HG02840 (cell line): Measurements from ENCODE around the gene PARVB.

ENCODE experiments used
- ATAC-seq: cut with Tn5 transposase; IDR thresholded peaks from one replicate; pipeline ENCODE4 v1.9.1; 2021; ENCODE audit warnings: mild to moderate bottlenecking, moderate library complexity, moderate number of reproducible peaks; ENCODE audit not compliant: unreplicated experiment, low FRiP score

Gene PARVB

DNA sequence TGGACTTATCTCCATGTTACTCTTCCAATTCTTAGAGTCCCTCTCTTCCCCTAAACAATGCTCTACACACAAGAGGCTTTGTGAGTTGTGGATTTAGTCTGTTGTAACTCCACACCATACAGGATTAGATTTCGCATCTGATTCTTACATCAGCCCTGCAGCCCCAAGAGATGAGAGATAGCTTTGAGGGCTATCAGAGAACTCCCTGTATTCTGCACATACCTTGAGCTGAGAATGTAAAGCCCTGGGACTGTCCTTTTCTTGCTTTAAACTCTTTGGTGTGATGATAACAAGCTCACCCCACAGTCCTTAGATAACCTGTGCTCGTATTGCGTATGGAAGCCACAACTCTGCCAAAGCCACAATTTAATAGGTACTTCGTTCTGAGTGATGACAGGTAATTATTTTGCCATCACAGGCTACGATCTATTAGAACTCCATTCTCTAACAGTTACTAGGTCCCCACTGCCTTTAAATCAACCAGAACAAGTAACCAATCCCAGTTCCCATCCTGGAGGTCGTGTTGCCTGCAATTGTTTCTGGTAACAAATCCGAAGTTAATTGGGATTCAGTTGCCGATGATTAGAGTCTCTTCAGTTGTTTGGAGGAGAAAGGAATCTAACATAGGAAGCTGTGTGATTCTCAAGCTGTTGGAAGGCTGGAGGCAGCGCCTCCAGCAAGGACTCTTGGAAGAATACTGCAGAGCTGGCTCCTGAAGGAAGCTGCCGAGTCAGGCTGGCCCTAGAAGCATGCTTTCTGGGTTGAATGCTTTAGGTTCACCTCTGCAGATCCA lies 155.3 kb downstream of the PARVB start:
- ATAC-seq: no peak

DNA sequence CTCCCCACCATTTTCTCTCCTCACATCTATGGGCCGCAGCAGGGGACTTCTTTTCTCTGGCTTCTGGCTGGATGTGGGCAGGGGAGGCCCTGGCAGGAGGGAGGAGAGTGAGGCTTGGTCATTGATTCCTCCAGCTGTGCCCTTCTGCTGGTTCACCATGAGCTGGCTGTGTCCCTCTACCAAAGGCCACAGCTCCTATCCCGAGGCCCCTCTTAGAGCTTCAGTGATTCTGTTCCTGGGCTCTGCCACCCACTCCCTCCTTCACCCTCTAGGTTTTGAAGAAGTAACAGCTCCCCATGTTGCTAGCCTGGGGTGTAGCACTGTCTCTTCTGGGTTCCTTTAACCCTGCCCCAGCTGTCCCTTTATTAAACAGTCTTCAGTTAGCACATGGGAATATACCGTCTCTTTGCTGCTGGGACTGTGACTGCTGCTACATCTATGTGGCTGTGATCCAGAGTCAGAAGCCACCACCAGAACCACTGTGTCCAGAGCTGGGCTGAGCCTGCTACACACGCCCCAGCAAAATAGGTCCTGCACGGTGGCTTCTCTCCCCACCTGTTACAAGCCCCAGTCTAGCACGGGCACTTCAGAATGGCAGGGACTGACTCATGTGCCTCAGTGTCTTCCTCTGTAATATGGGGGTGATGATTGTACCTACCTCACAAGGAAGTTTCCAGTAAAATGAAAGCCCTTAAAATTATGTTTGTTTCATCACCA lies 156.0 kb downstream of the PARVB start:
- no peak for ATAC-seq

DNA sequence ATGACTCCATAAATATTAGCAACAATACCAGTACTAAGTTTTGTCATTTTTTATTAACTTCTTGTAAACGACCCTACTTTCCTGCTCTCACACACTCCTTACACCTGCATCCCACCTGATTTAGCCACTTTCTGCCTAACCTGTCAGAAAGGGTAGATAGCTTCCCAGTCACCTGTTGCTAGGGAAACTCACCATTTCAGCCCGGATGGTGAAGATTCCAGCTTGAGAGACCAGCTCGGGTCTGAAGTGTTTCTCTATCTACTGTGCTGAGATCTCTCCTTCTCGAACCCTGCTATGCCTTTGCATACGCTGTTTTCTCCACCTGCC lies 156.6 kb downstream of the PARVB start, which contains the start of gene PARVG:
TSS of gene PARVG (plus strand) at position 220 of the 327 bp plus-strand sequence. CDS start 2,405 bp downstream, outside the sequence.
- ATAC-seq: no peak

DNA sequence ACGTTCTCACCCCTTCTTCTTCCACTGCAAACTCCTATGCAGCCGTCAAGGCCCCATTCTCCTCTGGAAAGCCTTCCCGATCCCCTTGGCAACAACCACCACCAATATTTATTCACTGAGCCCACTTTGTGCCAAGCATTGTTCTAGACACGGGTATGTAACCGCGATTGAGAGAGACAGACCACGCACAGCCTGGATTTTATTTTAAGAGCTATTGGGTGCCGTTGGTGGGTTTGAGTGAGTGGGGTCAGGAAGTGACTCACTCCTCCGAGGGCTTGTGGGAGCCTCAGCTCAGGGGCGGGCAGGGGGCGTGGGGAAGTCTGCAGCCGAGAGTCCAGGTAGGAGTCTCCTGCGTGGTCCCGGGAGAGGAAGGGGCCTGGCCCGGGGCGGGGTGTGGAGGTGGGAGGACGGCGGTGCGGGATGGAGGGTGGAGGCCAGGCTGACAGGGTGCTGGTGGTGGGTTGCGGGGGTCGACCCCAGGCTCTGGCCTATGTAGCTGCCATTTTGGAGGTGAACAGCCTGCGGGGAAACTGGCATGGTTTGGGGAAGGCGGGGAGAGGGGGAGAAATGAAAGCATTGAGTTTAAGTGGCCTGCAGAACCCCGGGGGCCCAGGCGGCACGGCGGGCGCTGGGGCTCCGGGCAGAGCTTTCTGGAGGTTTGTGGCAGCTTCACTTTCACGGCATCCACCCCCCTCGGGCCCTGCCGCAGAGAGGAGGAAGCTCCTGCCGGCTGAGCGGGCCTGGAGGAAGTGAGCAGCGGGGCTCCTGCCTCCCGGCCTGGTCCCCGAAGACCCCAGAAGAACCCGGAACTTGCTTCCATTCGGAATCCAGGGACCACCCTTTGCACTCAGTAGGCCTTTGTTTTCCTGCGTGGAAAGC lies 157.2 kb downstream of the PARVB start:
- ATAC-seq: no peak

DNA sequence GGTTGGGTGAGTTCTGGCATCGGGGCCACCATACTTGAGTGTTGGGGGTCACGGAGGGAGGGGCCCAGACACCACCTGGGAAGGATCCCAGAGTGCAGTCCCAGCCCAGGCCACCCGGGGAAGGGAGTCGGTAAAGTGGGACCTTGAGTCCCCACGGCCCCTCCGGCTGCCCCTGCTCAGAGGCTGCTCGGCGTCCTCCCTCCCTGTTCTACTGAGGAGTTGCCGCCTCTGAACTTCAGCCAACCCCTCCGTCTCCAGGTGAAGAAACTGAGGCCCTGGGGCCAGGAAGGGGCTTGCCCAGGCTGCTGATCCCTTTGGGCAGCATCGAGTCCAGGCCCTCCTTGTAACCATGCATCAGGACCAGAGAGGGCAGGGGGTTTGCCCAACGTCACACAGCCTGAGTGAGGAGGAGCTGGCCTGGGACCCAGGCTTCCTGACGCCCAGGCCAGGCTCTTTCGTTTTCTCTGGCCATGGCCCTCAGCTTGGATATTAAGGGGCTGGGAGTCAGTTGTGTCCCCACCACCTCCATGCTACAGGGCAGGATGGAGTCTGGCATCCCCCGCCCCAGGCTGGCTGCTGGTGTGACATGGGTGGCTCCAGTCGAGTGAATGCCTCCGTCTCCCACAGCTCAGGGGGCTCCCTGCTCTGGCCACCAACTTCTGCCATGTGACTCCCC lies 157.9 kb downstream of the PARVB start:
- no peak for ATAC-seq

DNA sequence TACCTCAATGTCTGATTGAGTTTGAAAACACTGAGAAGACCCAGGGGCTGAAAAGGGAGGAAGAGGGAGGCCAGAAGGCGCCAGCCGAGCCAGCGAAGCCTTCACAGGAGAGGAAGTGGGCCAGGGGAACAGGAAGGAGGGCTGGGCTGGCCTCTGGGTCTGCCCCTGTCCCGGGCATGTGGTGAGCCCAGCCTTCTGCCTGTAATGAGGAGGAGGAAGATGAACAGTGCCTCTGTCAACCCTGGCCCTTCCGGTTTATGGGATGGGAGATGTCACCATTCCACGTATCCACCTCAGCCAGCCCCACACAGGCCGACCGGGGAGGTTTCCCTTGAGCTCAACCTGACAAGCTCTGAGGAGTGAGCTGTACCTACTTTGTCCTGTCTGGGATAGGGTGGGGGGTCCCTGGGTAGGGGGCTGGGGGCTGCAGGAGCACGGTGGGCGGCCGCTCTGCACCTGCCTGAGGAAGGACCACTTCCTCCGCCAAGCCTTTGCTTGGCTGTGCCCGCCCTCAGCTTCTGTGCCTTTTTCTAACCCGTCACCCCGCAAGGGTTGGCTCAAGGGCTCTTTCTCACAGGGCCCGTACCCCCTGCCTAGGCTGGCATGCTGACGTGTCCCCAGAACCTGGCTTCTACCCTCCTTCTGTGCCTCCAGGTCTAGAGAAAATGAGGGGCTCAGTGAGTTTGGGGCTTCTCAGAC lies 158.6 kb downstream of the PARVB start:
- no peak for ATAC-seq

DNA sequence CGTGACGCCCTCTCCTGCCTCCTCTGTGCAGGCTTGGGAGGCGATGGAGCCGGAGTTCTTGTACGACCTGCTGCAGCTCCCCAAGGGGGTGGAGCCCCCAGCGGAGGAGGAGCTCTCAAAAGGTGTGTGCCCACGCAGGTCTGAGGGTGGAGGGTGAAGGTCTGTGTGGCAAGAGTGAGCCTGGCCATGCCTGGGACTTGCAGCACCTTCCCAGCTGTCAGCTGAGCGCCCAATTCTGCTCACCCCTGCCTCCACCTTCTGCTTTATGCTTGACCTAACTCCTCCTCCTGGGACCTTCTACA lies 159.1 kb downstream of the PARVB start:
- ATAC-seq: no peak

DNA sequence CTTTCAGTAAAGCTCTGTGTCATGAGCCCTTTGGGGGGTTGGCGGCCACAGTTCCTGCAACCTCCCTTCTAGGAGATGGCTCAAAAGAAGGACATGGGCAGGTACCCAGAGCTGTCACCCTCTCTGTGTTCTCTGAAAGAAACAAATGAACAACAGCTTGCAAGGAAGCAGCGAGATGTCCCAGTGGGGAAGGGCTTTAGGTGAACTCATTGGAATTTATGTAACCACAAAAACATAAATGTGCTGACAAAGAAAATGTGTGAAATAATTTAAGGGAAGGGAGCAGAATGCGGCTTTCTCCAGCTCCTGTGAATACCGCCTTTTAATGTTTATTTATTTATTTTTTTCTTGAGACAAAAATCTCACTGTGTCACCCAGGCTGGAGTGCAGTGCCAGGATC lies 159.9 kb downstream of the PARVB start:
- ATAC-seq: no peak

DNA sequence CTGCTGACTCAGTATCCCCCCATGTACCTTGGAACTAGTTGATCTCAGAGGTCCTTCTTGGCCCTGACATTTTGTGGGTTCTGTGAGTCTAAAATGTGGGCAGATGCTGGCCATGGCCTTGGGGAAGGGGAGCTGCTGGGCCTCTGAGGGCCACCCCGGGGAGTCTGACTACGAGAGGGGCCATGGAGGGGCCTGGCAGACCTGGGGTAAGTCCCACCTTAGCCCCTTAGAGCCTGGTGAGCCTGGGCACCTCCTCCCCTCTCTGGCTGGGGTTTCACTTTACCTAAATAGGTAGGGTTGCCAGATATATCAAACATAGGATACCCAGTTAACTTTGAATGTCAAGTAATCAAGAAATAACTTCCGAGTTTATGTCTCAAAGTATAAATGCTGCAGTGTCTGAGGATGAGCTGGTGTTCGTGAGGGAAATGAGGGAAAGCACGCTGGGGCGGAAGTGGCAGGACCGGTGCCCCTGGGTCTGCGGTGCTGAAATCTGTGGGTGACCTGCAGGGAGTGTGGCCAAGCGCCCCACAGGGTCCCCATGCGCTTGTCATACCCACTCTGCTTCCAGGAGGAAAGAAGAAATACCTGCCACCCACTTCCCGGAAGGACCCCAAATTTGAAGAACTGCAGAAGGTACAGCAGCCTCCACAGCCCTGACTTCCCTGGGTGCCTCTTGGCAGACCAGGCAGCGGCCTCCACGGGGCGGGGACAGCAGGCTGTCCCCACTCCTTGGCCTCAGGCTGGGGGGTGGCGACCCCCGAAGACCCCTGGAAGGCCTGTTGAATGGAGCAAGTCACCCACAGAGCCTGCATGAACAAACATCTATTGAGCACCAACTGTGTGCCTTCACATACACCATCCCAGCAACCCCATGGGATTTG lies 161.4 kb downstream of the PARVB start:
- no peak for ATAC-seq

DNA sequence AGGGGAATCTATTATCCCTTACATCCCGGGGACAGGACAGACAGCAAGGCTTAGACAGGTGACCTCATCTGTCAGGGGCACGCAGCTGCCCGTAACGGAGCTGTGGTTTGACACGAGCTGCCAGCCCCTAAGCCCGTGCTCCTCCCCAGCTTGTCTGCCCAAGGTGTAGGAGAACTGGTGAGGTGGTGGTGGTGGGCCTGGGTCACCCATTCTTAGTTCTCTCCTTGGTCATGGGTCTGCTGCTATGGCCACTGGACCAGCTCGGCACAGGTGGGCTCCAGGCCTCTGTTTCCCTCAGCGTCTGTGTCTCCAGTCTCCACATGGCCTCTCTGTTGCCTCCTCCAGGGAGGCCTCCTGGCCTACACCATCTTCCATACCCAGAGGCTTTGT lies 162.0 kb downstream of the PARVB start:
- ATAC-seq: no peak

DNA sequence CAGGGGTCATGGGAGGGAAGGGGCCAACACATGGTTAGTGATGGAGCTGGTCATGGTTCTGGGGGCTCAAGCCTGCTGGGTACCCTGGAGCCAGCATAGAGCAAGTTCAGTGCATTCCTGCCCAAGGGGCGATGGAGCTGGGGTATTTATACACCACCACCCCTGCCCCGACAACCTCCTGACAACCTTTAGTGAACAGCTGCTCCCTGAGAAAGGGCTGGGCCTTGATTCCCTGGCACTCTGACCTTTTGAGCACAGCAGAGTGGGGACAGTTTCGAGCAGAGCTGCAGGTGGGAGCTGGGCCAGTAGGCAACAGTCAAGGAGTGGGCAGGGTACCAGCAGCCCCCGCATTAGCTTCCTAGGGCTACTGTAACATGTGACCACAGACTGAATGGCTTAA lies 162.6 kb downstream of the PARVB start:
- ATAC-seq: no peak

DNA sequence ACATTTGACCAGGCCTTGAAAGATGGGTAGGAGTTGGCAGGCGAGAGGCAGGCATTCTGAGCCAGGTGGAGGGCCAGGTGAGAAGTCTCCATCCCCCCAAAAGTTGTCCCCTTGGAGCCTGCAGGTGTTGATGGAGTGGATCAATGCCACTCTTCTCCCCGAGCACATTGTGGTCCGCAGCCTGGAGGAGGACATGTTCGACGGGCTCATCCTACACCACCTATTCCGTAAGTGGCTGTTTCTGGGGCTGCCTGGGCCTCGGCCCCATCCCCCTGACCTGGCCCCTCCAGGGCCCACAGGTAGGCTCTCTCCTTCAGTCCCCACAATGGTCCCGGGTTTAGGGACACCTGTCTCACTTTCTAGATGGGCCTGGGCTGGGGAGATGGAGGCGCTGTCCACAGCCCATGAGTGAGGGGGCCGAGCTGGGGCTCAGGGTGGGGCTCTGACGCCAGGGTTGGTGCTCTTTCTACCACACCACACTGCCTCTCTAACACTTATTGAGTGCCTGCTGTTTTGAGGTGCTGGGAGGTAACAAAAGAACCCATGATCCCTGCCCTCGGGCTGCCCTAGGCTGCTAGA lies 163.6 kb downstream of the PARVB start:
- no peak for ATAC-seq

DNA sequence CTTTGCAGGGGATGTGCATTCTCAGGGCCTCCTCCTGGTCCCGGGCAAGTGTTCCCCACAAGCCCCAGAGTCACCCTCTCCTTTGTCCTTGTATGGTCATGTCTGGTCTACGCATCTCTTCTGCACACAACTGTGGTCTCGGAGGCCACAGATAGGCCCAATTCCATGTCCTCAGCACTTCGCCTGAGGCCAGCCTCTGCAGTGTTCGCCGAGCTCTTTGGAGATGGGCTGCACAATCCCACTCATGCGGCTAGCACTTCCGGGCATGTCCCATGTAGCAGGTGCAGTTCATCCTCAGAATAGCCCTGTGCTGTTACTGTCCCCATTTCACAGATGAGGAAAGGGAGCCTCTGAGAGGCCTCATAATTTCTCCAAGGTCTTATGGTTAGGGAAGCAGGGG lies 164.2 kb downstream of the PARVB start:
- no peak for ATAC-seq

DNA sequence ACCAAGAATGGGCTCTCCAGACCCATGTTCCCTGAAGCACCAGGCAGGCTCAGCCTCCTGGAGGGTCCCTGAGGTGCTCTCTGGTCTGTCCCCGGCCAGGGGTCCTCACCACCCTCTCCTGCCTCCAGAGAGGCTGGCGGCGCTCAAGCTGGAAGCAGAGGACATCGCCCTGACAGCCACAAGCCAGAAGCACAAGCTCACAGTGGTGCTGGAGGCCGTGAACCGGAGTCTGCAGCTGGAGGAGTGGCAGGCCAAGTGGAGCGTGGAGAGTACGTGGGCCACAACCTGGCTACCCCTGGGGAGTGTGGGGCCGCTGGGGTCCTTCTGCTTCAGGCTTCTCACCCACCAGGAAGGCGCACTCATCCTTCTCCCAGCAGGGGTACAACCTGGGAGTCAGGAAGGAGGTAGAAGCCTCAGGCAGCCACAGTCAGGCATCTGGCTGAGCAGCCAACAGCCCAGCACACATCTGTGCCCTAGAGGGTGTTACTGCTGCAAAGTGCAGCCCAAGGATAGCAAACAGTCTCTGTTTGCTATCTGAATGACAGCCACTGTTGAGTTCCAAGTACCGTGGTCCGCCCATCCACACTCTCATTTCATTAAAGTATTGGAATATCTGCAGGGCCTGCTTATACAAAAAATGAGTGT lies 165.0 kb downstream of the PARVB start:
- no peak for ATAC-seq

DNA sequence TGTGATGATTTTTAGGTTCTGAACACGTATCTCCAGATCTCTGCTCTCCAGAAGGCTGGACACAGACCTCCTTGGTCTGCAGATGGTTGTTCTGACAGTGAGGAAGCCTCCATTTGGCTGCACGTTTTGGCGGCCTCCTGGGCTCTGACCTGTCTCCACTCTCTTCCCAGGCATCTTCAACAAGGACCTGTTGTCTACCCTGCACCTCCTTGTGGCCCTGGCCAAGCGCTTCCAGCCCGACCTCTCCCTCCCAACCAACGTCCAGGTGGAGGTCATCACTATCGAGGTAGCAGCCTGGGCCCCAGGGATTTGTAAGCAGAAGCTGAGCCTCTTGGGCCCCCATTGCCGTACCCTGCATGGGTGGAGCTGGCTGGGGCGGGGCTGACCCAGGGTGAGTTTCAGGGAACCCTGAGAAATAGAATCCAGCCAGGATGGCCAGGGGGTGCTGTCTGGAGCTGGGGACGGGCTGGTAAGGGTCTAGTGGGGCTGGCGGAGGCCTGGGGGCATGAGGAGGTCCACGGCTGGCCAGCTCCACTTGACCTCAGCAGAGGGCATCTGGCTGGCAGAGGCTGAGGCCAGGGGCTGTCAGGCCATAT lies 166.4 kb downstream of the PARVB start:
- ATAC-seq: no peak

DNA sequence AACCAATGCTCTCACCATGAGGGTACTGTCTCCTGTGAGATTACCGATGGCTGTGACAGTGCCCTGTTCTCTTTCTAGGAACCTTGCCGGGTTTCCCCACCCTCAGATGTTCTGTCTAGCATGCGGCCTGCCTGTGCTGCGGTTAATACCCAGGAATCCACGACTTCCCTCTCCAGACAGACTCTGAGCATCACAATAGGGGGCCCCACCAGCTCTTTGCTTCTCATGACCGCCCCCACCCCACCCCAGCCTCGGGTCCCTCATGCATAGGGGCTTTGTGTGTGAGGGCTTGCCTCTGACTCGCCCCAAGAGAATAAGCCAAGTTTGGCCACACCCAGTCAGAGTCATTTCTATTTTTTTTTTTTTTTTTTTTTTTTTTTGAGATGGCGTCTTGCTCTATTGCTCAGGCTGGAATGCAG lies 166.9 kb downstream of the PARVB start:
- ATAC-seq: no peak

DNA sequence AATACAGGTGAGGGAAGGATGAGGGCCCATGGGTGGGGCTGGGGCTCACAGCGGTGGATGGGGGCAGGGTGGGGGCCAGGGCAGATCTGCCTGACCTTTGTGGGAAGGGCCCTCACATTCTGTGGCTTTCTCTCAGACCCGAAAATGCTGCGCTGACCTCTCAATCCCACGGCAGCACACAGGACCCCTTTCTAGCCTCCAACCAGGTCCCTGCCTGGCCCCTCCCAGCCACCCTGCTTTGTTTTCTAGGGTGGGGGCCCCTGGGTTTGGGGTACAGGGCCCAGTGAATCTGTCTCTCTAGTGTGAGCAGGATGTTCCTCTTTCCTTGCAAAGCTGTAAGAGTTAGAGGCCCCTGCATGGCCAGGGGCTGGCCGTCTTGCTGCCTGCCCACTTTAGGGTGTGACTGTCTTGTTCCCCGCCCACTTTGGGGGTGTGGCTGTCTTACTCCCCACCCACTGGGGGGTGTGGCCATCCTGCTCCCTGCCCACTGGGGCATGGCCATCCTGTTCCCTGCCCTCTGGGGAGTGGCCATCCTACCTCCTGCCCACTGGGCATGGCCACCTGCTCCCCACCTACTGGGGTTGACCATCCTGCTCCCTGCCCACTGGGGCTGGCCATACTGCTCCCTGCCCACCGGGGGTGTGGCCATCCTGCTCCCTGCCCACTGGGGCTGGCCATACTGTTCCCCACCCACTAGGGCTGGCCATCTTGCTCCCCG lies 168.2 kb downstream of the PARVB start:
- ATAC-seq: no peak
